Measurements from ENCODE around the gene KCNH1. TPM values are rescaled to one million over a fixed set of nuclear protein-coding genes. Genes with fewer than 3 reads are reported as not detected.

The KCNH1 gene
- total RNA-seq, 4 donors from 2014 or later = not detected

DNA sequence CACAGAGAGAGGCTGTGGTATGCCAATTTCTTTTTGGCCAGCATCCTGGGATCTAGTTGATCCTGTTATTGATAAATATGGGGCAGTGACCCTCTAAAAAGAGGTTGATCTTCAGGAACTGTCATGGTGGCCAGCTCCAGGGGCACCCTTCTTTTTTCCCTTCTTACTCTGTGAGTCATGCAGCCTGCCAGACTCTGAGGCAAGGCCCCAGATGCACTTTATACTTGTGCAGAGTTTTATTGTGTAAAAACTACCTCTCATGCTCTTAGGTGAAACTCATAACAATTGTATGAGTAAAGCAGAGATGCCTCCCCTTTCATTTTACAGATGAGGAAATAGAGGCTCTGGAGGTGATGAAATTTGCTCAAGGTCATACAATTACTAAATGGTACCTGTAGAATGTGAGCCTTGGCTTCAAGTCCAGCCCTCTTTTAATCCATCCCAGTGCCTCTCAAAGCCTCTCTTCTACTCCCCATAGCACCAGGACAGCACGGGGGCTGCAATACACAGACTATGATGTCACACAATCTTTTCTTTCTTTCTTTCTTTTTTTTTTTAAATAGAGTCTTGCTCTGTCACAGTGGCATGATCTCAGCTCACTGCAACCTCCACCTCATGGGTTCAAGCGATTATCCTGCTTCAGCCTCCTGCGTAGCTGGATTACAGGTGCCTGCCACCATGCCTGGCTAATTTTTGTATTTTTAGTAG is 387.8 kb downstream of the KCNH1 start:
- intact Hi-C loops (cut with DNase I; ENCODE audit: low total_unique reads) = no loop called here
- DNase-seq (ENCODE audit: low spot score in 2 of 2) = no peak
- TF ChIP-seq CTCF (IDR thresholded peaks at IDR 0.05) (no peak), POLR2A (IDR thresholded peaks at IDR 0.05) (no peak)
- WGBS, 2 donors = 63 to 79% methylated on average over 3 of the region's 3 CpGs
- H3K4me3 ChIP-seq (ENCODE audit: low read depth, poor library complexity, severe bottlenecking) = no peak overlapping the region

GRCh38 chr1:210743038-210743437 is 390.9 kb downstream of the KCNH1 start:
- no peak for TF ChIP-seq CTCF (IDR thresholded peaks at IDR 0.05)
- TF ChIP-seq POLR2A (IDR thresholded peaks at IDR 0.05) = no peak

DNA sequence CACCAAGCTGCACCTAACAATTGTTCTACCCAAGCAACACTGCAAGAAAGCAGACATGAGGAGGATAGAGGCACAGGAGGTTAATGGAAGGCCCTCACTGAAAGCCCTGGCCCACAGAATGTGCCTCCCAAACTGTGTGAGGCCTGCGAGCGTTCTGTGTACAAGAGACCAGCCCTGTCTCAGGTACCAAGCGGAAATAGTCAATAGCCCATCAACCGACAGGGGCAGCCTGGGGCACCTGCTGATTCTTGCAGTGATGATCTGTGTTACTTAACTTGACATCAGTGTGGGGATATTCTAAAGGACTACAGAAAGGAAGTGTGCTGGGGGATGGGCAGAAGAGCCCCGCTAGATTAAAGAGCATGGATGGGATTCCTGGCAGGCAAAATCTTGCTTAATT is 392.4 kb downstream of the KCNH1 start:
- intact Hi-C loops (cut with DNase I; ENCODE audit: low total_unique reads) = loop anchor here (2.0 kb wide), 1 partner anchor 247 kb away; no protein-coding TSS in a partner anchor
- DNase-seq (ENCODE audit: low spot score in 2 of 2) = no peak
- TF ChIP-seq POLR2A (IDR thresholded peaks at IDR 0.05) (no peak), CTCF (IDR thresholded peaks at IDR 0.05) (no peak)
- no peak overlapping the region for H3K4me3 ChIP-seq (ENCODE audit: low read depth, poor library complexity, severe bottlenecking)
- 80 to 87% methylated on average over 5 of the region's 5 CpGs for WGBS, 2 donors

More at GRCh38 chr1:210743038-210743437, 390.9 kb downstream of the KCNH1 start:
- no peak for DNase-seq (ENCODE audit: low spot score in 2 of 2)
- intact Hi-C loops (cut with DNase I; ENCODE audit: low total_unique reads) = no loop called here
- H3K4me3 ChIP-seq (ENCODE audit: low read depth, poor library complexity, severe bottlenecking) = no peak overlapping the region
- WGBS, 2 donors = 64 to 82% methylated on average over 3 of the region's 3 CpGs

GRCh38 chr1:210739627-210740026 is 394.3 kb downstream of the KCNH1 start:
- WGBS, 2 donors = 47 to 61% methylated on average over 1 of the region's 1 CpG
- TF ChIP-seq POLR2A (IDR thresholded peaks at IDR 0.05) (no peak), CTCF (IDR thresholded peaks at IDR 0.05) (no peak)
- DNase-seq (ENCODE audit: low spot score in 2 of 2) = no peak
- H3K4me3 ChIP-seq (ENCODE audit: low read depth, poor library complexity, severe bottlenecking) = no peak overlapping the region
- intact Hi-C loops (cut with DNase I; ENCODE audit: low total_unique reads) = loop anchor here (2.0 kb wide), 1 partner anchor 245 kb away; no protein-coding TSS in a partner anchor

DNA sequence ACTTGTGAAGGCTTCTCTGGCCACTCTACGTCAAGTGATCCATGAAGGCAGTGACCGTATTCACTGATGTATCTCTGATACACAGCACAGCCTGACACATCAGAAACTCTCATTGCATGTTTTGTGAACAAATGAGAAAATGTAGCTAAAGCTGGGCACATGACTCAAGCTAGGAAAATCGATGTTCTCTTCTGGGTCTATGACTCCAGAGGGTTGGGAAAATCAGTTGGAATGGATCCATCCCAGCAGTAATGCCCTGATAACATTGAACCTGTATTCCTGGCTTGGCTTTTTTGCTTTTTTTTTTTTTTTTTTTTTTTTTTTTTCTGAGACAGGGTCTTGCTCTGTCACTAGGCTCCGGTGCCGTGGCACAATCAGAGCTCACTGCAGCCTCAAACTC is 395.7 kb downstream of the KCNH1 start:
- intact Hi-C loops (cut with DNase I; ENCODE audit: low total_unique reads) = no loop called here
- WGBS, 2 donors = 87 to 91% methylated on average over 5 of the region's 5 CpGs
- DNase-seq (ENCODE audit: low spot score in 2 of 2) = no peak
- TF ChIP-seq CTCF (IDR thresholded peaks at IDR 0.05) (no peak), POLR2A (IDR thresholded peaks at IDR 0.05) (no peak)
- H3K4me3 ChIP-seq (ENCODE audit: low read depth, poor library complexity, severe bottlenecking) = no peak overlapping the region

DNA sequence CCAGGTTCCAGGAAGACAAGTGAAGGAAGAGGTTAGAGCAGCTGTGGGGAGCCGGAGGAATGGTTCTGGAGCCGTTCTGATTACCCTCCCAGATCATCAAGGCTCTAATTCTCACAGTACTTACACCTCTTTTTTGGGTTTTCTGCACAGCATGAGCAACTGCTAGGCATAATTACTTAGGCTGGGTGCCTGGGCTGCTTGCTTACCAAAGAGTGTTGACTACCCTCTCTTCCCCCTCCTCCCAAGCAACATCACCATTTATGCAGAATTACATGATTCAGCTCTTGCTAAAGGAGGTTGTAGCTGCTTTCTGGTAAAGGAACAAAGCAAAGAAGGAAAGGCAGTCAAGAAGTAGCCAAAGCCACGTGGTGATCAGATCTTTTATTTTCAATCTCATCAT is 397.2 kb downstream of the KCNH1 start:
- no peak for TF ChIP-seq CTCF (IDR thresholded peaks at IDR 0.05)
- intact Hi-C loops (cut with DNase I; ENCODE audit: low total_unique reads) = no loop called here
- 54% methylated on average over 3 of the region's 3 CpGs for WGBS, 2 donors
- no peak overlapping the region for H3K4me3 ChIP-seq (ENCODE audit: low read depth, poor library complexity, severe bottlenecking)
- DNase-seq (ENCODE audit: low spot score in 2 of 2) = no peak

Measured in lower leg skin (tissue), 4 donors.